Spleen (tissue), 11 donors: ENCODE measurements around the gene HMGXB3. TPM values are rescaled to one million over a fixed set of nuclear protein-coding genes. Genes with fewer than 3 reads are reported as not detected.

Experiments used
- DNase-seq: peaks from one replicate; pipeline ENCODE4 v3.0.0-alpha.2; 2020
- H3K27ac ChIP-seq, 8 donors: fragments of 200-600 bp; sonication (generic) in 7 of 8; 1 replicate in 4 of 8; 2 replicates in 4 of 8; pipeline versions ENCODE4 v1.5.0 to v1.8.0; 2016 to 2021; ENCODE audit warnings: inconsistent platforms in 4 of 8, mild to moderate bottlenecking in 4 of 8, moderate library complexity in 1 of 8
- H3K27me3 ChIP-seq, 7 donors: fragments of 200-600 bp; sonication (generic) in 6 of 7; replicated peaks in 1 of 7; 1 replicate in 4 of 7; 2 replicates in 3 of 7; pipeline versions ENCODE4 v1.5.0 to v1.8.0; 2016 to 2021; ENCODE audit warnings: inconsistent platforms in 3 of 7, mild to moderate bottlenecking in 1 of 7
- H3K36me3 ChIP-seq, 6 donors: fragments of 200-600 bp; sonication (generic) in 5 of 6; 1 replicate in 4 of 6; 2 replicates in 2 of 6; pipeline versions ENCODE4 v1.5.0 to v1.8.0; 2016 to 2021; ENCODE audit warnings: inconsistent platforms in 2 of 6
- H3K4me1 ChIP-seq, 6 donors: fragments of 200-600 bp; sonication (generic) in 5 of 6; 1 replicate in 3 of 6; 2 replicates in 3 of 6; pipeline versions ENCODE4 v1.5.0 to v1.8.0; 2016 to 2021; ENCODE audit warnings: inconsistent platforms in 3 of 6
- H3K4me3 ChIP-seq, 8 donors: fragments of 200-600 bp; sonication (generic) in 7 of 8; 1 replicate in 4 of 8; 2 replicates in 4 of 8; pipeline versions ENCODE4 v1.5.0 to v1.8.0; 2016 to 2021; ENCODE audit warnings: inconsistent platforms in 4 of 8, mild to moderate bottlenecking in 4 of 8, moderate library complexity in 2 of 8
- H3K9me3 ChIP-seq, 8 donors: fragments of 200-600 bp; sonication (generic) in 7 of 8; 1 replicate in 4 of 8; 2 replicates in 4 of 8; pipeline versions ENCODE4 v1.5.0 to v1.8.0; 2016 to 2021; ENCODE audit warnings: inconsistent platforms in 4 of 8
- POLR2A ChIP-seq, 3 donors: fragments of 450-650 bp; IDR thresholded peaks; one replicate each; pipeline ENCODE4 v1.5.1; 2017; ENCODE audit warnings: antibody characterized with exemption in 3 of 3, mild to moderate bottlenecking in 1 of 3
- POLR2AphosphoS5 ChIP-seq, 3 donors: sonication (generic); formaldehyde crosslinking; IDR thresholded peaks; one replicate each; pipeline ENCODE4 v1.5.1; 2017; ENCODE audit warnings: antibody characterized with exemption in 3 of 3
- WGBS, 5 donors: extraction: QIAGEN DNeasy Blood & Tissue Kit in 3 of 5; methylation state at CpG; one replicate each; pipeline versions ENCODE4 v1.1.5 to v1.1.7; 2013 to 2018; 5-methylcytosine and 5-hydroxymethylcytosine counted together
- intact Hi-C: fragments of 100-400 bp; cut with DNase I; formaldehyde crosslinking; loops from one replicate; pipeline ENCODE4 v1.15.0; 2023; ENCODE audit warnings: low total_unique reads
- polyA plus RNA-seq, 3 donors: library from polyadenylated mRNA; stranded (reverse); fragments of 200-250 nt; gene quantifications; one replicate each; pipeline ENCODE4 v1.2.1, GENCODE V29; 2013
- total RNA-seq, 7 donors: library from RNA; depleted of rRNA in 3 of 7; stranded (reverse); fragments of >200 nt in 3 of 7; fragmentation: NEBNext Ultra II Directional in 4 of 7; extraction: Animal tissue kit (Norgen Biotek cat#: 25700) in 4 of 7; gene quantifications; one replicate each; pipeline versions ENCODE4 v1.1.0 to v1.2.1, GENCODE V29; 2016 to 2021
- TF ChIP-seq, protein P1 (sequence below), 11 experiments: fragments of 200-600 bp in 7 of 11; fragments of 450-650 bp in 4 of 11; sonication (generic) in 4 of 11; IDR thresholded peaks in 8 of 11; conservative IDR thresholded peaks in 3 of 11; 1 replicate in 7 of 11; 2 replicates in 4 of 11; pipeline versions ENCODE4 v1.4.0 to v1.8.0; 2016 to 2021; ENCODE audit warnings: antibody characterized with exemption in 11 of 11, inconsistent platforms in 4 of 11, mild to moderate bottlenecking in 1 of 11
- donor health status: healthy with polysubstance abuse.
- donor health status: DM: no; HTN: no; CAD: no; lungs with moderate emphysema.
- donor health status: DM: no; HTN: no; CAD: no.
- donor health status: Bipolar disorder and iron deficiency.
- donor health status: healthy.
- donor health status: DM: no; HTN: no; CAD: no.
- donor health status: DM: yes; HTN: yes; CAD: no.

HMGXB3 gene
- total and polyA plus RNA-seq, 10 donors = 14.3 to 51.7 (median 34.6) TPM

DNA sequence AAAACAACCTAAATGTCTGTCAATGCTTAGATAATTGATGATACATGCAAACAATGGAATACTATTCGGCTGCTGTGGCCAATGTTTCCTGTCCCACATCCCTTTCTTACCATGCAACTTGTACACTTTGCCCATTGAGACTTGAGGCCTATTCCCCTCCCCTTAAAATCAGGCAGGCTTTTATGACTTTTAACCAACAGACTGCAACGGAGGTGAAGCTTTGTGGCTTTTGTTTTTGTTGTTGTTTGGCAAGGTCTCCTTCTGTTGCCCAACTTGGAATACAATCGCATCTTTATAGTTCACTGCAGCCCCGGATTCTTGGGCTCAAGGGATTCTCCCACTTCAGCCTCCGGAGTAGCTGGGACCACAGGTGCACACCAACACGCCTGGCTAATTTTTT is 45.7 kb upstream of the HMGXB3 start:
- no peak for TF ChIP-seq POLR2A (IDR thresholded peaks at IDR 0.05)
- TF ChIP-seq, protein P1, sequence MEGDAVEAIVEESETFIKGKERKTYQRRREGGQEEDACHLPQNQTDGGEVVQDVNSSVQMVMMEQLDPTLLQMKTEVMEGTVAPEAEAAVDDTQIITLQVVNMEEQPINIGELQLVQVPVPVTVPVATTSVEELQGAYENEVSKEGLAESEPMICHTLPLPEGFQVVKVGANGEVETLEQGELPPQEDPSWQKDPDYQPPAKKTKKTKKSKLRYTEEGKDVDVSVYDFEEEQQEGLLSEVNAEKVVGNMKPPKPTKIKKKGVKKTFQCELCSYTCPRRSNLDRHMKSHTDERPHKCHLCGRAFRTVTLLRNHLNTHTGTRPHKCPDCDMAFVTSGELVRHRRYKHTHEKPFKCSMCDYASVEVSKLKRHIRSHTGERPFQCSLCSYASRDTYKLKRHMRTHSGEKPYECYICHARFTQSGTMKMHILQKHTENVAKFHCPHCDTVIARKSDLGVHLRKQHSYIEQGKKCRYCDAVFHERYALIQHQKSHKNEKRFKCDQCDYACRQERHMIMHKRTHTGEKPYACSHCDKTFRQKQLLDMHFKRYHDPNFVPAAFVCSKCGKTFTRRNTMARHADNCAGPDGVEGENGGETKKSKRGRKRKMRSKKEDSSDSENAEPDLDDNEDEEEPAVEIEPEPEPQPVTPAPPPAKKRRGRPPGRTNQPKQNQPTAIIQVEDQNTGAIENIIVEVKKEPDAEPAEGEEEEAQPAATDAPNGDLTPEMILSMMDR (IDR thresholded peaks at IDR 0.05 in 8 of 11, conservative IDR thresholded peaks at IDR 0.05 in 3 of 11) = no peak
- no peak for TF ChIP-seq POLR2AphosphoS5 (IDR thresholded peaks at IDR 0.05)
- intact Hi-C loops = no loop called here

DNA sequence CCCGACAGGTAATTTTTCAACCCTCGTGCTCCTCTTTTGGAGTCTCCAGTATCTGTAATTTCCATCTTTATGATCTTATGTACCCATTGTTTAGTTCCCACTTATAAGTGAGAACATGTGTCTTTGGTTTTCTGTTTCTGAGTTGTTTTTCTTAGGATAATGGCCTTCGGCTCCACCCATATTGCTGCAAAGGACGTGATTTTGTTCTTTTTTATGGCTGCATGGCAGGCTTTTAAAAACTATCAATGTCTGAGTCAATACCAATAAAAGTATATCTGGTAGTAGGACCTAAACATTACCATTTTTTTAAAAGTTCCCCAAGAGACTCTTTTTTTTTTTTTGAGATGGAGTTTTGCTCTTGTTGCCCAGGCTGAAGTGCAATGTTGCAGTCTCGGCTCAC is 43.9 kb upstream of the HMGXB3 start:
- WGBS, 5 donors = 63 to 84% (median 69%) methylated on average over 5 of the region's 5 CpGs
- TF ChIP-seq POLR2A (IDR thresholded peaks at IDR 0.05) (no peak), POLR2AphosphoS5 (IDR thresholded peaks at IDR 0.05) (no peak)
- TF ChIP-seq, protein P1 (IDR thresholded peaks at IDR 0.05 in 8 of 11, conservative IDR thresholded peaks at IDR 0.05 in 3 of 11) = no peak
- Histone ChIP-seq H3K9me3 (no peaks in the 10 kb centered on the region), H3K36me3 (no peaks in the 10 kb centered on the region), H3K4me3 (no peak overlapping the region), H3K27ac (no peak overlapping the region), H3K27me3 (no peaks in the 10 kb centered on the region), H3K4me1 (peaks cover 10 to 23% (median 18%) of the 10 kb centered on the region in 6 donors)
- intact Hi-C loops = no loop called here
- DNase-seq = no peak

More for the DNA sequence above, 45.7 kb upstream of the HMGXB3 start:
- Histone ChIP-seq H3K4me1 (peaks cover 3 to 10% (median 6%) of the 10 kb centered on the region in 6 donors), H3K36me3 (no peaks in the 10 kb centered on the region), H3K27me3 (no peaks in the 10 kb centered on the region), H3K27ac (no peak overlapping the region), H3K9me3 (no peaks in the 10 kb centered on the region), H3K4me3 (no peak overlapping the region)
- DNase-seq = no peak
- 70 to 82% (median 76%) methylated on average over 6 of the region's 6 CpGs for WGBS, 5 donors

DNA sequence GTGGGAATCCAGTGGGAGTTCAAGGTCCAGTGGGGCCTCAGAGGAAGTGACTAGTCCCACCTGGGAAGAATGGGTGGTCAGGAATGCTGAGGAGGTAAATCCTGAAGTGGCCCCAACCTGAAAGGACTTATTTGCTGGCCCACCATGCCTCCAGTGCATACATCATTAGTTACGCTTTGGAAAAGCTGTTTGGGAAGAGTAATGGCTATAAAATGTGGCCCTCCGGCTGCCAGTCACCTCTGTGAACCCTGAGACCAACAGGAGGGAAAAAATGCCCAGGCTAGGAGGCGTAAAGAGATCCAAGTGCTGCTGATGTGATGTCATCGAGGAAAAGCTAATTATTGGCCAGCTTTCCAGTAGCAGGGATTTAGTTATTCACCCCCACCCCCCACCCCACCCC is 42.7 kb upstream of the HMGXB3 start:
- WGBS, 5 donors = 85 to 92% (median 91%) methylated on average over 4 of the region's 4 CpGs
- H3K4me3 ChIP-seq = no peak overlapping the region
- no peak overlapping the region for H3K27ac ChIP-seq
- intact Hi-C loops = no loop called here
- no peak for DNase-seq
- no peaks in the 10 kb centered on the region for H3K27me3 ChIP-seq
- no peaks in the 10 kb centered on the region for H3K36me3 ChIP-seq
- H3K4me1 ChIP-seq = peaks cover 10 to 32% (median 22%) of the 10 kb centered on the region in 6 donors
- TF ChIP-seq, protein P1 (IDR thresholded peaks at IDR 0.05 in 8 of 11, conservative IDR thresholded peaks at IDR 0.05 in 3 of 11) = no peak
- TF ChIP-seq POLR2A (IDR thresholded peaks at IDR 0.05) (no peak), POLR2AphosphoS5 (IDR thresholded peaks at IDR 0.05) (no peak)
- H3K9me3 ChIP-seq = no peaks in the 10 kb centered on the region

DNA sequence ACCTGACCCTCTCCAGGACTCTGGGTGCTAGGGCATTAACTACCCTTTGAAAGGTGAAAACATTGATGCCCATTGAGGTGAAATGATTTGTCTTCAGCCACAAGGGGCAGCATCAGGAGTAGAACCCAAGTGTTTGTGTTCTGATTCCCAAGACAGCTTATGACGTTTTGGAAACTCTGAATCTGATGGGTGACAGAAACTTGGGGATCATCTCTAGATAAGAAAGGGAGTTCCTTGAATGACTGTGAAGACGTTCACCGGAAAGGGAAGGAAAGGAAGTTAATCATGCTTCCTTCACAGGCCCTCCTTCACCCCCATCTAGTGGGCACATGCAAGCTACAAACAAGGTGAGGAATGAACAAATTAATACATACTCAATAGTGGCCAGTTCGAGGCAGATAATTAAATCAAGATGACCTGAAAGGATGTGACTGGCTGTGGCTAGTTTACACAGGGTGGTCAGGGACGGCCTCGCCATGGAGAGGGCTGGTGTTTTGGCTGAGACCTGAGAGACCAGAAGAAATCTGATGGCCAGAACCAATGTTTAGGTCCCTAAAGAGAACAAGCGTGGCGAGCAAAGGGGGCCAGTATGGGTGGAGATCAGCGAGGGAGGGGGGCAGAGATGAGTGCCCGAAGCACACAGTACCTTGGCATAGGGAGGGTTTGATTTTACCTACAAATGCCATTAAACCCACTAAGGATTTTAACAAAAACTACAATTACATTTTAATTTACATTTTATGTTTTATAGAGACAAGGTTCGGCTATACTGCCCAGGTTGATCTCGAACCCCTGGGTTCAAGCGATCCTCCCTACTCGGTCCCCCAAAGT is 40.9 kb upstream of the HMGXB3 start:
- no peaks in the 10 kb centered on the region for H3K36me3 ChIP-seq
- H3K27ac ChIP-seq = peak overlapping the region; percentile 81 to 94 (median 90)
- no peaks in the 10 kb centered on the region for H3K27me3 ChIP-seq
- DNase-seq = no peak
- intact Hi-C loops = no loop called here
- no peaks in the 10 kb centered on the region for H3K9me3 ChIP-seq
- no peak for TF ChIP-seq POLR2AphosphoS5 (IDR thresholded peaks at IDR 0.05)
- TF ChIP-seq, protein P1 (IDR thresholded peaks at IDR 0.05 in 8 of 11, conservative IDR thresholded peaks at IDR 0.05 in 3 of 11) = peak in 7 of 11 experiments; percentile 22 to 55 (median 51)
- 30 to 42% (median 39%) methylated on average over 14 of the region's 14 CpGs for WGBS, 5 donors
- peak overlapping the region; percentile 79 to 95 (median 88) for H3K4me3 ChIP-seq
- H3K4me1 ChIP-seq = peaks cover 10 to 32% (median 22%) of the 10 kb centered on the region in 6 donors
